ENCODE measurements around the gene GANC.

GANC gene

DNA sequence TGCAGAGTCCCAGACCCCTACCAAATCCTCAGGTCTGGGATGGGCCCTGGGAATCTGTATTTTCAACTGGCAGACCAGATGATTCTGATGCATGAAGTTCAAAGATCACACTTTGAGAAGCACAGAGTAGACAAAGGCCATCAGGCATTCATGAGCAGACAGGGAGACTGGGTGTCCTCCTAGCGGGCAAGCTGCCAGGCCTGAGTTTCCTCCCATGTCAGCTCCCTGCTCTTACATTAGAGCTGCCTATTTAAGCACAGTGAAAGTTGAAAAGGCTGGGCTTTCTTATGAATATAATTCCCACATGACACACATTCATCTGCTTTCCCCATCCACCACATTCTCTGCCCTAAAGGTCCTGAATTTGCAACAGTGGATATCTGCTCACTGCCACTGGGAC lies 100.3 kb downstream of the GANC start:
- in situ Hi-C loops (cut with MboI; ENCODE audit: low sequenced_read_pairs): no loop called here

DNA sequence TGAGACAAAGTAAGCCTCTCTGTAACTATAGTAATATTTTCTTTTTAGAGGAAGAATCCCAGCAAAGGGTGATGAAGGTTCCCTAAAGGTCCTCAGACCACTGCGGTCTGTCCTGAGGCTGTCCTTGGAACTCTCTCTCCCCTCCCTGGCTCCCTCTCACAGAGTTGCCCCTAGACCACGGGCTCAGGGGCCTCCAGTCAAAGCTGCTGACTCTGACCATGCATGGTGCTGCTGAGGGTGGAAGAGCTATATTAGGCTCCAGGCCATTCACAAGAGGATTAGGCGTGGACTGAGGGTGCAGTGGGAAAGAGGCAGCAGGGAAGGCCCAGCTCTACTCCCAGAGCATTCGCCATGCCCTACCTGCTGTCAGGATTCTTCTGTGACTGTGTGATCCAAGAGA lies 100.9 kb downstream of the GANC start:
- in situ Hi-C loops (cut with MboI; ENCODE audit: low sequenced_read_pairs): no loop called here

DNA sequence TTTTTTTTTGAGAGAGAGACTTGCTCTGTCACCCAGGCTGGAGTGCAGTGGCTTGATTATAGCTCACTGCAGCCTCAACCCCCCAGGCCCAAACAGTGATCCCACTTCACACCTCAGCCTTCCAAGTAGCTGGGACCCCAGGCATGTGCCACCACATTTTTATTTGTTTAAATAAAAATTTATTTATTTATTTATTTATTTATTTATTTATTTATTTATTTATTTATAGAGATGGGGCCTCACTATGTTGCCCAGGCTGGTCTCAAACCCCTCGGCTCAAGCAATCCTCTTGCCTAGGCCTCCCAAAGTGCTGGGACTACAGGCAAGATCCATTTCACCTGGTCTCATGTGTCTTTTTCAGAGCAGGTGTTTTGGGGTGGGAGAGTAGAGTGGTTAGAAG lies 101.8 kb downstream of the GANC start:
- in situ Hi-C loops (cut with MboI; ENCODE audit: low sequenced_read_pairs): no loop called here

DNA sequence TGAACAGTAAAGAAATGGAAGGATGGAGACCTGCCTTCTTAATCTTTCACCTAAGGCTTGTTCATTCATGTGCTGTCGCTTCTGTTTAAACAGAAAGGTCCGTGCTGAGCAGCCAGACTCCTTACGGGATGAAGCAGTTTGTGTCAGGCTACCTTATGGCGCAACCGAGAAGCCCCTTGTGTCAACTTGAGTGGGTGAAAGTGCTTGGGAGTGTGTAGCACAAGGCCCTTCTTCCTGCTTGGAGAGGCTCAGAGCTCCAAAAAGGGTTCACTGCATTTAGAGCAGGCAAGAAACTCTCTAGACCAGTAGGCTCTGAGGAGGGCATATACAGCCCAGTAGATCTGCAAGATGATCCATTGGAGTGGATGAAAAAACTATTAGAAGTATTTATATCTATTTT lies 102.3 kb downstream of the GANC start:
- in situ Hi-C loops (cut with MboI; ENCODE audit: low sequenced_read_pairs): no loop called here

DNA sequence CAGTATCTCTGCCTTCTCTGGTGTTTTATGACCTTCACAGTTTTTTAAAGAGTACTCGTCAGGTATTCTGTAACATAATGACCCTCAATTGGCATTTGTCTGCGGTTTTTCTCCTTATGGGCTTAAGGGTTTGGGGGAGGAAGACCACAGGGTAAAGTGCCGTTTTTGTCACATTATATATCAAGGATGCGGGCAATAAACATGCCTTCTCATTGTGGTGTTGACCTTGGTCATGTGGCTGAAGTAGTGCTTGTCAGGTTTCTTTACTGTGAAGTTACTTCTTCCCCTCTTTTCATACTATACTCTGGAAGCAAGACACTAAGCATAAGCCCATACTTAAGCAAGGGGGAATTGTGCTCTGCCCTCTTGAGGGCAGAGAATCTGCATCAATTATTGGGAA lies 102.9 kb downstream of the GANC start:
- in situ Hi-C loops (cut with MboI; ENCODE audit: low sequenced_read_pairs): no loop called here

DNA sequence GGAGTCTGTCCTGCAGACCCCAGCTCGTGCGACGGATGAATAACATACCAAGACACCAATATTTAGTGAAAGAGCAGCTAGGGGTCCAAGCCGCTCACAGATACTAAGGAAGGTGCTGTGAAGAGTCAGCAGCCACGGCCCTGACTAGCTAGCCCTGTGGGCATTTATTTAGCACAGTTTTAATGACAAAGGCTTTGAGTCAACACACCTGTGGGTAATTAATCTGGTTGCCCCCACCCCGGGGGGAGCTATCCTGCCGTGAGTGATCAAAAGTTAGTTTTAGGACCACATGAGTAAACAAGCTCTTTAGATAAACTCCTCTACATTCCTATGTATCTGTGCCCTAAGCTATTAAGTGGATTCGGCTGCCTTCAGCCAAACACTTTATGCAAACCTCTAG lies 105.0 kb downstream of the GANC start:
- in situ Hi-C loops (cut with MboI; ENCODE audit: low sequenced_read_pairs): no loop called here

DNA sequence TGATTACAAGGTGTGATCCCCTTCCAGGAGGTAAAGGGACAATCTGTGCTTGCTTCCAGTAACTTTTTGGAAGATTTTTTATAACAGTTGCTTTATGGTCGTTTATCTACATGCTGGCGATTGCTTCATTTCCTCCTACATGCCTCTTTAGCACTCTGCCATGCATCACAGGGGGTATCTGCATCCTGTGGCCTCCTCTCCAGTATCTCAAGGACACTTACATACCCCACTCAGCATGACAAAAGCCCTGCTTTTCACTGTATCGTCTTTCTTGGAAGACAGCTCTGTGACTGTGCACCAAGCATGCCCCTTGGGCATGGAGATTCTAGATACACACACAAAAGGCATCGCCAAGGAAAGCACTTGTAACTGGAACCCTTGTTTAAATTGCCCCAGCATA lies 111.6 kb downstream of the GANC start:
- in situ Hi-C loops (cut with MboI; ENCODE audit: low sequenced_read_pairs): no loop called here

DNA sequence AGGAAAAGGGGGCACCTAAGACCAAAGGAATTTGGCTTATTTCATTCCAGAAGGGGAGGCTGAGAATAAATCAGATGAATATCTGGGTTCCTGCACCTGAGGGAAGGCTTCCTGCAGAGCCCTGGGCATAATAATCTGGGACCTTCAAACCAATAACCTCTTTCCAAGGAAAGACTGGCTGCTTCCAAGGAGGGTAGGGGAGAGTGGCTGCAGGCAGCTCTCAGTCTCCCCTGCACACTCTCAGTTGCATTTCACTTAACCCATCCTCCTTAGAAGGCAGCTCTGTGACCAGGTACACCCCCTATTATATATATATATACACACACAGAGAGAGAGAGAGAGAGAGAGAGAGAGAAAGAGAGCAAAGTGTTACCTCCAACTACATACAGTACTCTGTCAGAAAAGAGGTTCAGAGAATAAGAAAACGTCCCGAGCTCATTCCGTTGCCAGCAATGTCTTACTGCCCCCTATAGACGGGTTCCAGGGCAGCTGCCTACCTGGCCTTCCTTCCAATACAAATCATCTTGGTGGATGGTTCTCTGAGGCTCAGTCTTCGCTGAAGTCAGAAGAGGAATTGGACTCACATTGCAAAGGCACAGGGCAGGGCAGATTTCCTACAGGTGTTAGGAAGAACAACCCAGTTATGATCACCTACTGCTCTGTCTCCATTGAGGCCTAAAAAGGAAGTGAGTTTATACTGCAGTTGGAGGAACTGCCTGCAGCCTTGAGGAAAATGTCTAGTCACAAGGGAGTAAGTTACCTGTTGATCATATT lies 112.4 kb downstream of the GANC start:
- in situ Hi-C loops (cut with MboI; ENCODE audit: low sequenced_read_pairs): no loop called here

DNA sequence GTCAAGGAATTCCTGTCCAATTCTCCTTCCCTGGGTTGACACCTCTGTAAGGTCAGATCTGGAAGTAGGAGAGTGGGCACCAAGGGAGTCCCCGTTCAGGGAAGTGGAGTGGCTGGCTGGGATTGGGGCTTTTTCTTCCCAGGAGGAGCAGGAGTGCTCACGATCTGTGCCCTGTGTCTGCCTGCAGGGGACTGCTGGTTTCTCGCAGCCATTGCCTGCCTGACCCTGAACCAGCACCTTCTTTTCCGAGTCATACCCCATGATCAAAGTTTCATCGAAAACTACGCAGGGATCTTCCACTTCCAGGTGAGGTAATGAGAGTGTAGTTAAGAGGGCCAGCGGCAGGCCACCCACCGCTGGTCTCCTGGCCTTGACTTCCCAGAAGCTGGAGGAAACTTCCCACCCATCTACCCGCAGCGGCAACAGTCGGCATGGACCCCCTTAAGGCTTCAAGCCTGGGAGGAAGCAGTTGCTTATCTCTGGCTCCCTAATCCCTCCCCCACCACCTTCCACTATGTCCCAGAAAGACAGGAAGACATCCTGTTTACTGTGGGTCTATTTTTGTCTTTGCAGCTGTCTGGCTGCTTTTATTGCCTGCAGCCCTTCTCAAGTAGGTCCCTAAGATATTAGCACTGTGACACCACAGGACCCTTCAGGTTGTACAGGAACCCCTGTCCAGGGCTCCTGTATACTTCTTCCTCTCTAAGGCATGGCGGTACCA lies 113.1 kb downstream of the GANC start:
- in situ Hi-C loops (cut with MboI; ENCODE audit: low sequenced_read_pairs): no loop called here

DNA sequence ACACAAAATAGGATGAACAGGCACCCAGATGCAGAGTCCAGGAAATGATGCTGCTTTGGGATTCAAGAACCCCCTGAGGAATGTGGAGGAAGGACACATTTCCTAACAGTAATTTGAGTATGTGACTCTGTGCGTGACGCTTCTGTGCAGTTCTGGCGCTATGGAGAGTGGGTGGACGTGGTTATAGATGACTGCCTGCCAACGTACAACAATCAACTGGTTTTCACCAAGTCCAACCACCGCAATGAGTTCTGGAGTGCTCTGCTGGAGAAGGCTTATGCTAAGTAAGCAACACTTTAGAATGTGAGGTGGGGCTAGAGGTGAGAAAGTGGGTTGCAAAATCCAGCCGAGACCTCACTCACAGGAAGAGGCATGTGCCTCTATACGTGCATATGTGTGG lies 114.6 kb downstream of the GANC start:
- in situ Hi-C loops (cut with MboI; ENCODE audit: low sequenced_read_pairs): no loop called here

DNA sequence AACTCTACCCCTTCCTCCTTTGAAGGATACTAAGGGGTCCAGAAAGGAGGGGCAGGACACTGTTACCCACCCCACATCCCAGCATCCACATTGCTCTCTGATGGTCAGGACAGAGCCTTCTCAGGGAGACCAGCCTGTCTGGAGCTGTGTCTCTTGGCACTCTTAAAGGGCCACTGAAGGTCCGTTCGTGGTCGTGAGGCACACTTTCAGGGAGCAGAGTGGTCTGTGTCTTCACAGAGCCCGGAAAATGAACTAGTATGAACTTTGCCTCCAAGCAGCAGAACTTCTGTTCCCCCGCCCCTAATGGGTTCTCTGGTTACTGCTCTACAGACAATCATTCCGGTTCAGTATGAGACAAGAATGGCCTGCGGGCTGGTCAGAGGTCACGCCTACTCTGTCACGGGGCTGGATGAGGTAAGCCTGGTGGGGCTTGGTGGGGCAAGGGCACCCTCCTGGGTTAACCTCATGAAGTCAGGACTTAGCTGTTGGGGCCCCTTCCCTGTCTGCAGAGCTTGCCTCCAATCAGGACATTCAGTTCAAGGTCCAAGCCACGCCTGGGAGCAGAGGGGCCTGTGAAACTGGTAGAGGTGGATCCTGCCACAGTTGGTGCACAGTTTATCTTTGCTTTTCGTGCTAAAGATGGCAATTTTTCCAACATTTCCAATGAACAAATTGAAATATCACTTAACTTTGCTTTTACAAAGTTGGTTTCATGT lies 119.5 kb downstream of the GANC start:
- in situ Hi-C loops (cut with MboI; ENCODE audit: low sequenced_read_pairs): no loop called here

DNA sequence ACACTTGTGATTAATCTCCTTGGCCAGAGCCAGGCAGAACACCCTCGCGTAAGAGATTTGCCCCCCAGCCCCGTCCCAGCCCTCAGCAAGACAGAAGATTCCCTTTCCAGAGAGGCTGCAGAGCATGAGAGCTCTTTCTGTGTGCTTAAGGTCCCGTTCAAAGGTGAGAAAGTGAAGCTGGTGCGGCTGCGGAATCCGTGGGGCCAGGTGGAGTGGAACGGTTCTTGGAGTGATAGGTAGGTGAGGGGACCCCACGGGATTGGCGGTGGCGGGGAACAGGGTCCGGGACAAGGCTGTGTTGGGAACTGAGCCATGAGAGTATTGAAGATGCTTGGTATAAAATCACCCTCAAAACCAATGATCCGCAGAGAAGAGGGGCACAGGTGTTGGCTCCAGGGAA lies 121.1 kb downstream of the GANC start:
- in situ Hi-C loops (cut with MboI; ENCODE audit: low sequenced_read_pairs): no loop called here

DNA sequence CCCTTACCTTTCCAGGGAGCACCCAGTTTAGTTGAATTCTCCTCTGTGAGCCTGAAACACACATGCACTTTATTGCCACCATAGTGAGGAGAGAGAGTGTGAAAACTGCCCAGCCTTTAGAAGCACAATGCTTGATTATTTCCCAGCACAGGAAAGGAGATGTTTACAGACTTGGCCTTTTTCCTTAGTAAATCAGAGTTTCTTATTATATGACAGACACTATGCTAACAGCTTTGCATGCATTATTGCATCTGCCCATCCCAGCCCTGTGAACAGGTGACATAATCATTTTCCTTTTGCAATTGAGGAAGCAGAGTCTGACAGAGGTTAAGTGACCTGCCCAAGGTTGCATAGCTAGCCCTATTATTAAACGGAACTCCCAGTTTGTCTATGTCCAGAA lies 122.8 kb downstream of the GANC start:
- in situ Hi-C loops (cut with MboI; ENCODE audit: low sequenced_read_pairs): no loop called here

DNA sequence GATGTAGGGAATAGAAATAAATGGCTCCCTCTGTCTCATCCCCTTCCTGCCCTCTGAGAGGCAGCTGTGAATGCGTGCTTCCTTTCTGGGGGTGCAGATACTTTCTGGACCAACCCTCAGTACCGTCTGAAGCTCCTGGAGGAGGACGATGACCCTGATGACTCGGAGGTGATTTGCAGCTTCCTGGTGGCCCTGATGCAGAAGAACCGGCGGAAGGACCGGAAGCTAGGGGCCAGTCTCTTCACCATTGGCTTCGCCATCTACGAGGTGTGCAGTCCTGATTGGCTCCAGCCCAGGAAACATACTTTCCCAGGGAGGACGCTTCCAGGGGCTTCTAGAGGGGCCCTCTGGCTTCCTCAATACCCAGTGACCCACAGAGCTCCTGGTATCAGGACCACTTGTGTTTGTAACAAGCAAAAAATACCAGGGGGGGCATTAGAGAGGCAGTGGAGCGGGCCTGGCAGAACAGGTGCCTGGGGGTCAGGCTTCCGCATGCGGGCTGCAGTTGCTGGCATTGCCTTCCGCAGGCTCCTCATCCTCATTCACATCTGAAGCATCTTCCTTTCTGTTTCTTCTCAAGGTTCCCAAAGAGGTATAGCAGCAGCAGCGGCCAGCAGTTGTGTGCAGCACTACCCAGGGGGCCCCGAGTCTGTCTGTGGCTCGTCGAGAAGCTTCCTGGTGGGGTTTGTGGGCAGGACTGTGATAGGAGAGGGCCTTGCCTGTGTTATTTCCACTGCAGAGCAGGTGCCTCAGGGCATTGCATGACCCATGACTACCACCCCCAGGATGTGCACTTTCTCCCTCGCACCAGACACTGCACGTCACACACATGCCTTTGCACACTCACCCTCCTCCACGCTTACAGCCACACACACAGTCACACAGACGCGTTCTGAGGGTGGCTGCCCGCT lies 128.8 kb downstream of the GANC start:
- in situ Hi-C loops (cut with MboI; ENCODE audit: low sequenced_read_pairs): no loop called here

DNA sequence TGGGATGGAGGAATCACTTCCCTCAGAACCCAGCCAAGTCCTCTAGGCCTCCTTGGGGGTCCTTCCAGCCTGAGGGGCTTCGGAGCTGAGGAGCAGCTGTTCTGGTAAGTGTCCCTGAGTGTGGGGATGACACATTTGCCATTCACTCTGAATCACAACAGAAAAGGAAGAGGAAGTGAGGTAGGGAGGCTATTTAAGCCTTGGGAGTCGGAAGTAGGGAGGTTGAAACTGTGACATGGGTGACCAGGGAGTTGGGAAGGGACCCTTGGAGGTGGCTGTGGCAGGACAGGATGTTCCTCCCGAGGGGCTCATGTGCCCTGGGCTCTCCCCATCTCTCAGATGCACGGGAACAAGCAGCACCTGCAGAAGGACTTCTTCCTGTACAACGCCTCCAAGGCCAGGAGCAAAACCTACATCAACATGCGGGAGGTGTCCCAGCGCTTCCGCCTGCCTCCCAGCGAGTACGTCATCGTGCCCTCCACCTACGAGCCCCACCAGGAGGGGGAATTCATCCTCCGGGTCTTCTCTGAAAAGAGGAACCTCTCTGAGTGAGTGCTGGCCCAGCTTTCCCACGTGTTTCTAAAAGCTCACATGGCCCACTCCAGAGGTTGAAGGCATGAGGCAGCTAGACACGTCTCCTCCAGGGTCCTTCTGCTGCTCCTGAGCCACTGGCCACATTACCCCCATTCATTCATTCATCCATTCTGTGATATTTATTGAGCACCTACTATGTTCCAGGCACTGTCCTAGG lies 129.6 kb downstream of the GANC start:
- in situ Hi-C loops (cut with MboI; ENCODE audit: low sequenced_read_pairs): no loop called here

DNA sequence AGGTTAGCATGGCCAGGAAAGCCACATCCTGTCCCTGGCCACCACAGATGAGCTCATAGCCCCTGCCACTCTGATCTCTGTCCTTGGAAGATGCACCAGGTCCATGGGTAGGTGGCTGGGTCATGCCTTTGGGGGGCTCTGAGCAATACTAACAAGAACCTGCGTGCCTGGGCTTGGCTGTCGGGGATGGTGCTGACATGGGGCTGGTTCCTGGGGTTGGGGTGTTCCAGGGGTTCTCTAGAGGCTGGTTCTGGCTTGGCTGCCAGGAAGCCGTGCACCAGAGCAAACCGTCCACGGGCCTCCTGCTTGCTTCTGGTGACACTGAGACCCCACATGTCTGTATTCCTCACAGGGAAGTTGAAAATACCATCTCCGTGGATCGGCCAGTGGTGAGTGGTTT lies 130.4 kb downstream of the GANC start:
- in situ Hi-C loops (cut with MboI; ENCODE audit: low sequenced_read_pairs): no loop called here

DNA sequence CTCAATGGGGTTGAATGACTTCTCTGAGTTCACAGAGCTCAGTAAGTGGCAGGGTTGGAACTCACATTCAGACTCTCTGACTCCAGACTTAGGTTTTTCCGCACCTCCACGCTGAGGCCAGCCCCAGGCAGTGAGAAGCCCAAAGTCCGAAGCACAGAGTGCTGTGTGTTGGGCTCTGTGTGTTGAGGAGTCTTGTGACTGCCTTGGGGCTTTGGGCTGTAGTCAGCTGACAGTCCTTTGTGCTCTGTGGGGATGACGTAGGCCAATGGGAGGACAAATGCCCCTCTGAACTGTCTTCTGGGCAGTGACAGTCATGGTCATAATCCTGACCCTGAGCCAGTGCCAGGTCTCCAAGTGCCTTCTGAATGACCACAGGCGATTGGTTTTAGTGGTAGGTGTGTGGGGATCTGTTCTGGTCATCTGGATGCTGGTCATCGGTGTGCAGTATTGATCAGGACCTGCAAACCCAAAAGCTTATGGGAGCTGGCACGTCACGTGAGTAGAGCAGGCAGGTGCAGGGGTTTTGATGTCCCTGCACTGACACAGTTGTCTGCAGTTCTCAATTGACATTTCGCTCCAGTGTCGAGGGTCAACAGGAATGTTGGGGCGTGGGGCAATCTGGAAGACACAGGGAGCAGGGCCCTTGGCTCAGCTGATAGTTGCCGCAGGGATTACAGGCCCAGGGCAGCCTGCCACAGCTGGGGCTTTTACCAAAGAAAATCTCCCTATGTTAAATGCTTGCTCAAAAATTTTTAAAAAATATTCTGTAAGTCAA lies 131.6 kb downstream of the GANC start:
- in situ Hi-C loops (cut with MboI; ENCODE audit: low sequenced_read_pairs): no loop called here

DNA sequence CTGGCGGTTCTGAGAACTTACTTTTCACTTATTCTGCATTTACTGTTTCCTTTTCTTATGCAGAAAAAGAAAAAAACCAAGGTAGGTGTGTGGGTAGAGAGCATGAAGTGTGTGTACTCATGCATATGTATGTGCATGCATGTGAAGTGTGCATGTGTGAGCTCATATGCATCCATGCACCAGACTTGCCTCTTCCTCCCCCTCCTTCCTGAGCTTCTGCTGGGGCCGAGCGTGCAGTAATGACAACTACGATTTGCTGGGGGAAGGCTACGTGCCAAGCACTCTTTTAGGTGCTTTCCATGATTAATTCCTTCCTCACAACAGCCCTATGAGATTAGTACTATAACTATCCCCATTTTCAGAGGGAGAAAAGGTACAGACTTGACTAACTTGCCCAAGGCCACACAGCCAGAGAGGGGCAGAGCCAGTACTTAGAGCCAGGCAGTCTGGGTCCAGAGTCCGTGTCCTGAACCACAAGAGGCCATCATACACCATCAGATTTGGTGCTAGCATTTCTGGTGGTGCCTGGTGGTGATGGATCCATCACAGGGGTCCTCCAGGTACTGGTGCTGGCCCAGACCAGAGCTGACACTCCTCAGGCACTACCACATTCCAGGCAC lies 133.0 kb downstream of the GANC start:
- in situ Hi-C loops (cut with MboI; ENCODE audit: low sequenced_read_pairs): no loop called here
